Testis (tissue), 2 donors: Measurements from ENCODE around the gene PRIM2.

Experiments
- POLR2A ChIP-seq: fragments of 450-650 bp; IDR thresholded peaks from one replicate; pipeline ENCODE4 v1.6.1; 2017; ENCODE audit warnings: antibody characterized with exemption, mild to moderate bottlenecking, moderate library complexity
- TF ChIP-seq, protein P1 (sequence below), 3 experiments: fragments of 450-650 bp in 2 of 3; fragments of 200-600 bp in 1 of 3; sonication (generic) in 1 of 3; IDR thresholded peaks; one replicate each; pipeline ENCODE4 v1.5.1; 2016 to 2019; ENCODE audit warnings: antibody characterized with exemption in 3 of 3, mild to moderate bottlenecking in 2 of 3, moderate library complexity in 1 of 3

DNA sequence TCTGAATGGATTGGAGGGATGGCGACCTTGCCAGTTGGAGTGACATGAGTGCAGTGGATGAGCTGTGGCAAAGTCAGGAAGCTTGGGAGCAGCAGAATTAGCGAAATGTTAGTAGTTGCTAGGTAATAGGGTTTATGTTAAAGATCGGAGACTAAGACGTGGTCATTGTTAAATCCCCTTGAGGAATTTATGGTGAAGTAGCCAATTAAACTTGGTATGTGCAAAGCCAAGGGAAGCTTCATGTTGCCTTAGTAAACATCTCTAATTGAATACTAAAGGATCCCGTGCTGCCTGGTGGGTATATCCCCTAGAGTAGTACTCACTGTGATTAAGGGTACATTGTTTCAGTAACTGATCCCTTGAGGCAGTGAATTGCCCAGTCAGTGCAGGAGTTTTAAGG is 106.0 kb downstream of the PRIM2 start:
- TF ChIP-seq POLR2A = no peak
- TF ChIP-seq, protein P1, sequence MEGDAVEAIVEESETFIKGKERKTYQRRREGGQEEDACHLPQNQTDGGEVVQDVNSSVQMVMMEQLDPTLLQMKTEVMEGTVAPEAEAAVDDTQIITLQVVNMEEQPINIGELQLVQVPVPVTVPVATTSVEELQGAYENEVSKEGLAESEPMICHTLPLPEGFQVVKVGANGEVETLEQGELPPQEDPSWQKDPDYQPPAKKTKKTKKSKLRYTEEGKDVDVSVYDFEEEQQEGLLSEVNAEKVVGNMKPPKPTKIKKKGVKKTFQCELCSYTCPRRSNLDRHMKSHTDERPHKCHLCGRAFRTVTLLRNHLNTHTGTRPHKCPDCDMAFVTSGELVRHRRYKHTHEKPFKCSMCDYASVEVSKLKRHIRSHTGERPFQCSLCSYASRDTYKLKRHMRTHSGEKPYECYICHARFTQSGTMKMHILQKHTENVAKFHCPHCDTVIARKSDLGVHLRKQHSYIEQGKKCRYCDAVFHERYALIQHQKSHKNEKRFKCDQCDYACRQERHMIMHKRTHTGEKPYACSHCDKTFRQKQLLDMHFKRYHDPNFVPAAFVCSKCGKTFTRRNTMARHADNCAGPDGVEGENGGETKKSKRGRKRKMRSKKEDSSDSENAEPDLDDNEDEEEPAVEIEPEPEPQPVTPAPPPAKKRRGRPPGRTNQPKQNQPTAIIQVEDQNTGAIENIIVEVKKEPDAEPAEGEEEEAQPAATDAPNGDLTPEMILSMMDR (IDR thresholded peaks at IDR 0.05) = no peak
